Transverse colon (tissue), 4 donors: Measurements from ENCODE around the gene ST8SIA6. TPM values are rescaled to one million over a fixed set of nuclear protein-coding genes. Genes with fewer than 3 reads are reported as not detected.

Experiments
- DNase-seq: peaks from one replicate; pipeline ENCODE4 v3.0.0-alpha.2; 2019
- H3K27ac ChIP-seq, 4 donors: fragments of 200-600 bp; sonication (generic); 2 replicates each; pipeline ENCODE4 v1.5.1; 2016 to 2018; ENCODE audit warnings: inconsistent platforms in 4 of 4
- H3K27me3 ChIP-seq: fragments of 200-600 bp; sonication (generic); 2 replicates; pipeline ENCODE4 v1.5.1; 2017; ENCODE audit warnings: inconsistent platforms
- H3K36me3 ChIP-seq, 4 donors: fragments of 200-600 bp; sonication (generic); 2 replicates each; pipeline ENCODE4 v1.5.1; 2017 to 2019; ENCODE audit warnings: inconsistent platforms in 4 of 4
- H3K4me1 ChIP-seq, 4 donors: fragments of 200-600 bp; sonication (generic); 2 replicates each; pipeline ENCODE4 v1.5.1; 2017 to 2020; ENCODE audit warnings: inconsistent platforms in 4 of 4
- H3K4me3 ChIP-seq, 4 donors: fragments of 200-600 bp; sonication (generic); 1 replicate in 1 of 4; 2 replicates in 3 of 4; pipeline versions ENCODE4 v1.5.1 to v1.6.1; 2017 to 2019; ENCODE audit warnings: inconsistent platforms in 4 of 4
- H3K9me3 ChIP-seq, 2 donors: fragments of 200-600 bp; sonication (generic); 2 replicates each; pipeline ENCODE4 v1.5.1; 2017 to 2019; ENCODE audit warnings: inconsistent platforms in 2 of 2
- EP300 ChIP-seq: sonication (generic); formaldehyde crosslinking; IDR thresholded peaks from one replicate; pipeline ENCODE4 v1.6.1; 2017; ENCODE audit warnings: antibody characterized with exemption, low read depth
- POLR2A ChIP-seq: fragments of 450-650 bp; IDR thresholded peaks from one replicate; pipeline ENCODE4 v1.6.1; 2016; ENCODE audit warnings: antibody characterized with exemption, mild to moderate bottlenecking, moderate library complexity
- POLR2AphosphoS5 ChIP-seq, 3 donors: sonication (generic); formaldehyde crosslinking; IDR thresholded peaks; one replicate each; pipeline ENCODE4 v1.6.1; 2016; ENCODE audit warnings: antibody characterized with exemption in 3 of 3
- WGBS, 2 donors: methylation state at CpG; one replicate each; pipeline ENCODE4 v1.1.5; 2018; ENCODE audit warnings: low coverage in 1 of 2; 5-methylcytosine and 5-hydroxymethylcytosine counted together
- in situ Hi-C, 4 donors: fragments of 200-750 bp; cut with MboI; loops; one replicate each; pipeline versions ENCODE4 v1.15.0 to v1.15.1; 2017; ENCODE audit warnings: low sequenced_read_pairs in 3 of 4, low pct_ligation_motif_present in 1 of 4, low pct_unique_long_range_greater_than_20kb in 1 of 4
- intact Hi-C: fragments of 100-400 bp; cut with DNase I; formaldehyde crosslinking; loops from one replicate; pipeline ENCODE4 v1.15.1; 2023; ENCODE audit warnings: low total_unique reads
- total RNA-seq, 4 donors: library from RNA; depleted of rRNA; stranded (reverse); fragments of >200 nt; gene quantifications; one replicate each; pipeline ENCODE4 v1.1.0, GENCODE V29; 2016
- TF ChIP-seq, protein P1 (sequence below), 5 experiments: fragments of 200-600 bp in 3 of 5; fragments of 450-650 bp in 2 of 5; sonication (generic) in 3 of 5; IDR thresholded peaks; 1 replicate in 2 of 5; 2 replicates in 3 of 5; pipeline ENCODE4 v1.5.1; 2016 to 2017; ENCODE audit warnings: antibody characterized with exemption in 5 of 5, inconsistent platforms in 3 of 5, mild to moderate bottlenecking in 2 of 5, moderate library complexity in 1 of 5

Gene ST8SIA6
- total RNA-seq, 4 donors from 2014 or later: 0.64 to 1.2 TPM; not detected in 2

DNA sequence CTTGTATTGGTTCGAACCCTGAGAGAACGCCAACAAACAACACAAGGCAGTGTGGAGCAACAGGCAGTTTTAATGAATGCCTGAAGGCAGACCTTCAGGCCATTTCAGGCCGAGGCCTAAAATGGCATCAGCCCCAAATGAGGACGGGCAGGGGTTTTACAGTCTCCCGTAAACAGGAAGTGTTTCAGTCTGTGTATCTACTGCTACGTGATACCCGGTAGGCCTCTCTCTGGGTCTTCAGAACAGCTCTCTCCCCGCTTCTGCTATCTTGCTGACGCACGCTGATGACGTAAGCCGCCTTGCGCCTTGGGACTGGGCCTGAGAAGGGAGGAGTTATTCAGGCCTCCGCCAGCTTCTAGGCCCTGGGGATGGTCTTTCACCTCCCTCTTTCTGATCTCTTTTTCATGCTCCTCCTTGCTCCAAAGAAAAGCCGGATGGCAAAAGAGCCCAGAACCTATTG, 67.7 kb downstream of the ST8SIA6 start:
- no peak overlapping the region for H3K4me3 ChIP-seq
- intact Hi-C loops (no loop called here), in situ Hi-C loops (no loop called here)
- H3K9me3 ChIP-seq: no peaks in the 10 kb centered on the region
- no peak for DNase-seq
- H3K27me3 ChIP-seq: no peaks in the 10 kb centered on the region
- WGBS, 2 donors: 91 to 100% methylated on average over 2 to 15 of the region's 15 CpGs
- H3K36me3 ChIP-seq: no peaks in the 10 kb centered on the region
- TF ChIP-seq, protein P1, sequence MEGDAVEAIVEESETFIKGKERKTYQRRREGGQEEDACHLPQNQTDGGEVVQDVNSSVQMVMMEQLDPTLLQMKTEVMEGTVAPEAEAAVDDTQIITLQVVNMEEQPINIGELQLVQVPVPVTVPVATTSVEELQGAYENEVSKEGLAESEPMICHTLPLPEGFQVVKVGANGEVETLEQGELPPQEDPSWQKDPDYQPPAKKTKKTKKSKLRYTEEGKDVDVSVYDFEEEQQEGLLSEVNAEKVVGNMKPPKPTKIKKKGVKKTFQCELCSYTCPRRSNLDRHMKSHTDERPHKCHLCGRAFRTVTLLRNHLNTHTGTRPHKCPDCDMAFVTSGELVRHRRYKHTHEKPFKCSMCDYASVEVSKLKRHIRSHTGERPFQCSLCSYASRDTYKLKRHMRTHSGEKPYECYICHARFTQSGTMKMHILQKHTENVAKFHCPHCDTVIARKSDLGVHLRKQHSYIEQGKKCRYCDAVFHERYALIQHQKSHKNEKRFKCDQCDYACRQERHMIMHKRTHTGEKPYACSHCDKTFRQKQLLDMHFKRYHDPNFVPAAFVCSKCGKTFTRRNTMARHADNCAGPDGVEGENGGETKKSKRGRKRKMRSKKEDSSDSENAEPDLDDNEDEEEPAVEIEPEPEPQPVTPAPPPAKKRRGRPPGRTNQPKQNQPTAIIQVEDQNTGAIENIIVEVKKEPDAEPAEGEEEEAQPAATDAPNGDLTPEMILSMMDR (IDR thresholded peaks at IDR 0.05): no peak
- TF ChIP-seq POLR2A: no peak
- no peak for TF ChIP-seq EP300
- TF ChIP-seq POLR2AphosphoS5 (IDR thresholded peaks at IDR 0.05): no peak
- H3K4me1 ChIP-seq: peaks cover 4 to 19% (median 11%) of the 10 kb centered on the region in 4 donors
- no peak overlapping the region for H3K27ac ChIP-seq

DNA sequence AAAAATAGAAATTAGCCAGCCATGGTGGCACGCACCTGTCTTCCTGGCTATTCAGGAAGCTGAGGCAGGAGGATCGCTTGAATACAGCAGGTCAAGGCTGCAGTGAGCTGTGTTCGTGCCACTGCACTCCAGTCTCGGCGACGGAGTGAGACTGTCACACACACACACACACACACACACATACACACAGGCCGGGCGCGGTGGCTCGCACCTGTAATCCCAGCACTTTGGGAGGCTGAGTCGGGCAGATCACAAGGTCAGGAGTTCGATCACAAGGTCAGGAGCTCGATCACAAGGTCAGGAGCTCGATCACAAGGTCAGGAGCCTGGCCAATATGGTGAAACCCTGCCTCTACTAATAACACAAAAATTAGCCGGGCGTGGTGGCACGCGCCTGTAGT, 68.4 kb downstream of the ST8SIA6 start:
- no peaks in the 10 kb centered on the region for H3K9me3 ChIP-seq
- no peak for DNase-seq
- H3K36me3 ChIP-seq: no peaks in the 10 kb centered on the region
- in situ Hi-C loops: no loop called here
- WGBS, 2 donors: 92% methylated on average over 18 of the region's 18 CpGs; no CpG with 5 or more reads in 1 of the 2 donors
- H3K27me3 ChIP-seq: no peaks in the 10 kb centered on the region
- TF ChIP-seq POLR2AphosphoS5 (IDR thresholded peaks at IDR 0.05) (no peak), POLR2A (no peak), EP300 (no peak)
- peaks cover 4 to 24% (median 11%) of the 10 kb centered on the region in 4 donors for H3K4me1 ChIP-seq
- intact Hi-C loops: no loop called here
- no peak overlapping the region for H3K27ac ChIP-seq
- H3K4me3 ChIP-seq: no peak overlapping the region

DNA sequence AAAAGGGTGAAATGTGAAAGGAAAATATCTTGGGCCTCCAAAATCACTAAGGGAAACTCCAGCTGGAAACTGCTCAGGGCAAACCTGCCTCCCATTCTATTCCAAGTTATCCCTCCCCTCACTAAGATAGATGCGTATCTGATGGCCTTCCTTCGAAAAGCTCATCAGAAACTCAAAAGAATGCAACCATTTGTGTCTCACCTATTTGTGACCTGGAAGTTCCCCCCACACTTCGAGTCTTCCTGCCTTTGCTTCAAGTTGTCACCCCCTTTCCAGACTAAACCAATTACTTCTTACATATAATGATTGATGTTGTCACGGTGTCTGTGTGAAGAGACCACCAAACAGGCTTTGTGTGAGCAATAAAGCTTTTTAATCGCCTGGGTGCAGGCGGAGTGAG, 69.3 kb downstream of the ST8SIA6 start:
- no peak overlapping the region for H3K27ac ChIP-seq
- no peaks in the 10 kb centered on the region for H3K27me3 ChIP-seq
- no peaks in the 10 kb centered on the region for H3K36me3 ChIP-seq
- no peak for DNase-seq
- peaks cover 4 to 24% (median 11%) of the 10 kb centered on the region in 4 donors for H3K4me1 ChIP-seq
- 81 to 89% methylated on average over 6 of the region's 6 CpGs for WGBS, 2 donors
- TF ChIP-seq POLR2A (no peak), EP300 (no peak), POLR2AphosphoS5 (IDR thresholded peaks at IDR 0.05) (no peak)
- TF ChIP-seq, protein P1 (IDR thresholded peaks at IDR 0.05): no peak
- no peak overlapping the region for H3K4me3 ChIP-seq
- in situ Hi-C loops (no loop called here), intact Hi-C loops (no loop called here)
- H3K9me3 ChIP-seq: no peaks in the 10 kb centered on the region

DNA sequence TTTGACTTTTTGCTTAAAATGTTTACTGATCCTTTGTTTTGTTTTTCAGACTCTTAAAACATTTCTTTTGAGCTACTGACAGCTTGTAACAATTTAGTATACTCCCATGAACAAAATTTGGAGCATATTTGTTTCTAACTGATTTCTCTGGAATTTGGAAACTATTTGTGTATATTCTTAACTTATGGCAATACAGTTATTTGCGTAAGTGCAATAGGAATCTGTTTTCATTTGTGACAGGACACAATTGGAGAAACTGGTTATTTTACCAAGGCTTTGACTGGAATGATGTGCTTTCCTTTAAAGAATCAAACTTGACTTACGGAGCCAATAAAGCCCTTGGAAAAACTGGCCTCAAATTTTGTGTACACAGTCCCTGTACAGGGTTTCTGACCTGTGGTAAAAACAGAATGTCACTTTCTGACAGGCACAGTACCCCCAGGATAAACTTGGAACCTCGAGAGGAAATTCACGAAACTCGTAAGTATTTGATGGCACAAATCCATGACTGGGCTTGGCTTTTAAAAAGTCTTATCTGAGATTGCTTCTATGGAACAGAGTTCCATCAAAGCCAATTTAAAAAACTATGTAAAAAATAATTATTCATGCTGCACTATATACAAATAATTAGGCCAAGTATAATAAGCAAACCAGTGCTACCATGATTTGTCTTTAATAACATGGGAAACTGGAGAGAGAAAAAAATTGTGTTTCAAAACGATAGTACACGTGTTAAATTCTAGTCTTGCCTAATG, 70.4 kb downstream of the ST8SIA6 start:
- Histone ChIP-seq H3K27ac (no peak overlapping the region), H3K27me3 (no peaks in the 10 kb centered on the region), H3K9me3 (no peaks in the 10 kb centered on the region), H3K4me3 (no peak overlapping the region), H3K4me1 (peaks cover 4 to 21% (median 11%) of the 10 kb centered on the region in 4 donors), H3K36me3 (no peaks in the 10 kb centered on the region)
- in situ Hi-C loops: no loop called here
- WGBS, 2 donors: 37 to 43% methylated on average over 7 of the region's 7 CpGs
- TF ChIP-seq, protein P1 (IDR thresholded peaks at IDR 0.05): no peak
- no peak for TF ChIP-seq POLR2AphosphoS5 (IDR thresholded peaks at IDR 0.05)
- TF ChIP-seq EP300: no peak
- no peak for TF ChIP-seq POLR2A
- intact Hi-C loops: no loop called here
- no peak for DNase-seq
